Adrenal gland (tissue), 5 donors: ENCODE results near the gene BRSK2.

Source experiments
- CTCF ChIP-seq, 6 experiments: fragments of 450-650 bp in 4 of 6; fragments of 200-600 bp in 2 of 6; sonication (generic) in 1 of 6; IDR thresholded peaks; 1 replicate in 5 of 6; 2 replicates in 1 of 6; pipeline versions ENCODE4 v1.5.1 to v1.8.0; 2016 to 2021; ENCODE audit warnings: antibody characterized with exemption in 6 of 6, mild to moderate bottlenecking in 2 of 6, moderate library complexity in 1 of 6
- POLR2A ChIP-seq, 2 donors: fragments of 450-650 bp; IDR thresholded peaks; one replicate each; pipeline ENCODE4 v1.6.1; 2017; ENCODE audit warnings: antibody characterized with exemption in 2 of 2, mild to moderate bottlenecking in 2 of 2, moderate library complexity in 1 of 2
- donor health status: DM: no; HTN: no; CAD: no.

GRCh38 chr11:1456176-1456575 is 66.4 kb downstream of the BRSK2 start:
- TF ChIP-seq CTCF (IDR thresholded peaks at IDR 0.05) (no peak), POLR2A (IDR thresholded peaks at IDR 0.05) (no peak)
